Tibial nerve (tissue), 4 donors: Measurements from ENCODE around the gene HEATR5B.

Experiments used
- EP300 ChIP-seq, 2 donors: sonication (generic); formaldehyde crosslinking; IDR thresholded peaks; one replicate each; pipeline ENCODE4 v1.6.1; 2017; ENCODE audit warnings: antibody characterized with exemption in 2 of 2, mild to moderate bottlenecking in 1 of 2
- POLR2A ChIP-seq, 2 donors: fragments of 450-650 bp; IDR thresholded peaks; one replicate each; pipeline ENCODE4 v1.6.1; 2017; ENCODE audit warnings: antibody characterized with exemption in 2 of 2, mild to moderate bottlenecking in 2 of 2, moderate library complexity in 2 of 2
- TF ChIP-seq, protein P1 (sequence below), 5 experiments: fragments of 200-600 bp in 3 of 5; fragments of 450-650 bp in 2 of 5; sonication (generic) in 3 of 5; IDR thresholded peaks; one replicate each; pipeline ENCODE4 v1.5.1; 2016 to 2019; ENCODE audit warnings: antibody characterized with exemption in 5 of 5, mild to moderate bottlenecking in 3 of 5, moderate library complexity in 2 of 5

DNA sequence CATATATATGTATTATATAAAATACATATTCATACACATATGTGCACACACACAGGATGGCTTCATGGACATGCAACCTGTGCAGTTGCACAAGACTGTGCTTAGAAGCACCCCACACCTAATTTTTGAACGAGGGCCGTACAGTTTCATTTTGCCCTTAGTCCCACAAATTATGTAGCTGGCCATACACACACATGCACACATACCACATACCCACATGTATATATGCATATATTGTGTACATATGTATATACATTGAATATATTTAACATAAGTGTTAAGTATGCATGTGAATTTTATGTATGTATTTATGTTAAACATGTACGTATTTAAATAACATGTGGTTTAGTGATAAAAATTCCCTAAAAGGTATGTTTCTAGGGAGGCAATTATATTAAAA is 18.4 kb upstream of the HEATR5B start:
- TF ChIP-seq POLR2A (IDR thresholded peaks at IDR 0.05) = no peak
- TF ChIP-seq, protein P1, sequence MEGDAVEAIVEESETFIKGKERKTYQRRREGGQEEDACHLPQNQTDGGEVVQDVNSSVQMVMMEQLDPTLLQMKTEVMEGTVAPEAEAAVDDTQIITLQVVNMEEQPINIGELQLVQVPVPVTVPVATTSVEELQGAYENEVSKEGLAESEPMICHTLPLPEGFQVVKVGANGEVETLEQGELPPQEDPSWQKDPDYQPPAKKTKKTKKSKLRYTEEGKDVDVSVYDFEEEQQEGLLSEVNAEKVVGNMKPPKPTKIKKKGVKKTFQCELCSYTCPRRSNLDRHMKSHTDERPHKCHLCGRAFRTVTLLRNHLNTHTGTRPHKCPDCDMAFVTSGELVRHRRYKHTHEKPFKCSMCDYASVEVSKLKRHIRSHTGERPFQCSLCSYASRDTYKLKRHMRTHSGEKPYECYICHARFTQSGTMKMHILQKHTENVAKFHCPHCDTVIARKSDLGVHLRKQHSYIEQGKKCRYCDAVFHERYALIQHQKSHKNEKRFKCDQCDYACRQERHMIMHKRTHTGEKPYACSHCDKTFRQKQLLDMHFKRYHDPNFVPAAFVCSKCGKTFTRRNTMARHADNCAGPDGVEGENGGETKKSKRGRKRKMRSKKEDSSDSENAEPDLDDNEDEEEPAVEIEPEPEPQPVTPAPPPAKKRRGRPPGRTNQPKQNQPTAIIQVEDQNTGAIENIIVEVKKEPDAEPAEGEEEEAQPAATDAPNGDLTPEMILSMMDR (IDR thresholded peaks at IDR 0.05) = no peak
- no peak for TF ChIP-seq EP300 (IDR thresholded peaks at IDR 0.05)
